Astrocyte (in vitro differentiated cells and primary cell): ENCODE results near the gene DIP2C.

Experiments used
- CTCF ChIP-seq: IDR thresholded peaks from 2 replicates; pipeline ENCODE4 v1.5.1; 2011; ENCODE audit warnings: low read depth, mild to moderate bottlenecking, inconsistent platforms, low read length, moderate library complexity; ENCODE audit not compliant: insufficient read depth
- EZH2 ChIP-seq: IDR thresholded peaks from 2 replicates; pipeline ENCODE4 v1.6.1; 2012; ENCODE audit warnings: mild to moderate bottlenecking, low read length, inconsistent platforms; ENCODE audit not compliant: insufficient read depth

DNA sequence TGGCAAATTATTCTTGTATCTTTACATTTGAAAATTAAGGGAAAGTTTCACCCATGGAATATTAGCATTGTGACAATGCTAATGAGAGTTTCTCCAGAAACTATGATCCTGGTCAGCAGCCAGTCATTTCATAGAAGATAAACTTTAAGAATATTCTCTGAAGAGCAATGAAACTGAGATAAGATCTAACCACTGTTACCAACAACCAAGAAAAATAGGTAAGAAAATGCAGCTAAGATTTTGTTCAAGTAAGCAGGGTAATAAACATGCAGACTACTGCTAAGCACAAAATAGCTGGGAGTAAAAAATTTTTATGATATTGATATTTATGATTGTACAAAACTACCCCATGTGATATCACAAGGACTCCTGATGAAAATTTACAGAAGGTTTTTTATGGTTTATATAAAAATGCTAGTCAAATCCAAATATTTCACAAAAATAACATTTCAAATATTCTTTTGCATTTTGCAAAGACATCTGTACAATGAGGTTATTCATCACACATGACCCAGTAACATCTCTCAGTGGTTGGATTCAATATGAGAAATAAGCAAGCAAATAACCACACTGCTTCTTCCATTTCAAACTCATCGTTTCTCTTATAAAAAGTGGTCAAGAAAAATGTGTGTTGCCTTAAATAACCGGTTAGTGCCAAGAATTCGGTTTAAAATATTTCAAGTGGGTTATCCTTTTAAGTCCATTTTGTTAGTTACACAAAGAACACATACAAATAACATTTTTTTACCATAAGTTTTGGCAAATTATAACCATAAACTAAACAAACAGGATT is 251.6 kb downstream of the DIP2C start:
- no peak for TF ChIP-seq CTCF
- no peak for TF ChIP-seq EZH2
